ENCODE measurements around the gene LRCH1.
"Not testable (repeated sequence)": the region's sequence is repeated elsewhere in the genome, so short reads cannot be mapped to it uniquely, and the experiment has no call there.

Gene LRCH1

DNA sequence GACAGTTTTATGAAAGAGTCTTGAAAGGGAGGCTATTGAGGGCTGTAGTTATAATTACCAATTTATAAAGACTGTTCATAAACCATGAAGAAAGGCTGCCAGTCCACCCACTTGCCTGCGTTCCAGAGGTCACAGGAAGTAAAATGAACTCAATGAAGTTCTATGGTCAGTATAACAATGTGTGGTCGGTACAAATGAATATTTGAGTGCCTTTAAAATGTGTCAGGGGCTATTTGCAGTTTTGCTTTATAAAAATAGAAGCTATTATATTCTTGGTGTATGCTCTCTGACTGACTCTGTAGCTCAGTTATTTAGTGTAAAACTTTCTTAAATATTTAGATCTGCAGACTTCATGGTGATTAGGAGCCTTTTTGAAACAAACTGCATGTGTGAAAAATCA, 197.0 kb downstream of the LRCH1 start:
- no peak for DNase-seq (ENCODE audit: low read depth in 2 of 2)

DNA sequence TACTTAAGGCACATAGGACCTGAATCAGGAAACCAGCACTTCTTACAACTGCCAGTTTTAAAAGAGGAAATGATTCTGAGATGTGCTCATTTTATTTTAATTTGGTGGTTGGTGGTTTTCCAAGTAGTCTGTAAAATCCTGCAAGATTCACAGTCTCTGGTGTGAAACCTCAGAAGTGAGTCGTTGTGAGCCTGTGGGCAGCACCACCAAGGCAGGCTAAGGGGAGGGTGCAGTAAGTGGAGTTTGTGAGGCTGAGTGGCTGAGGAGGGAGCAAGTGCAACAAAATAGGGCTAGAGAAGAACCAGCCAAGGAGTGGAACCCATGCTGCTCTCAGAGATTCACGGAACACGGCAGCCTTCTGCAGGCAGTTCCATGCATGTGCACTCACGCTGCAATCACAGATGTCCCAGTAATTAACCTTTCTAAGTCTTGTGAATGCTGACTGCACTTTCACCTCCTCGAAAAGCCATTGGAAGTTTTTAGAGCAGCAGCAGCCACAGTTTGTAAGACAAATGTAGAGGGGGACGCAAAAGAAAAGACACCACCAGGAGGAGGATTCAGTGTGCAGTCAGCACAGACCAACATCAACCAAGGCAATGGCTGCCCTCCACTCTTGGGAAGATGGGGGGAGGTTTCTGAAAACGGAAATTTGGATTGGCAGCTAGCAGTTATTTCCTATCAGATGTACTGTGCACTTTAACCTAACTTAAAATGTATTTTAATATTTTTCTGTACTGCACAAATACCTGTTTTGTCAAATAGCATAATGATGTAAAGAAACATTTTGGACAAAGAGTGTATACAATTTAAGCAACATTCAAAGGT, 199.1 kb downstream of the LRCH1 start:
- DNase-seq (ENCODE audit: low read depth in 2 of 2), result peak; percentile 50 to 57

DNA sequence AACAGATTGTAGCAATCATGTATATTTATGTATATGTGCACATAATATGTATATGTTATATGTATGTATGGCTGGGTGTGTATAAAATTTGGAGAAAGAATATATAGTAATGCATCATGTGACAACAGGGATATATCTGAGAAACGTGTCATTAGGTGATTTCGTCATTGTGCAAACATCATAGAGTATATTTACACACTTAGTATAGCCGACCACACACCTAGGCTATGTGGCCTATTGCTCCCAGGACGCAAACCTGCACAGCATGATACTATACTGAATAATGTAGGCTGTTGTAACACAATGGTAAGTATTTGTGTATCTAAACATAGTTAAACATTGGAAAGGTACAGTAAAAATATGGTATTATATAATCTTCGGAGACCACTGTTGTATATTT, 200.2 kb downstream of the LRCH1 start:
- DNase-seq (ENCODE audit: low read depth in 2 of 2), result no peak

DNA sequence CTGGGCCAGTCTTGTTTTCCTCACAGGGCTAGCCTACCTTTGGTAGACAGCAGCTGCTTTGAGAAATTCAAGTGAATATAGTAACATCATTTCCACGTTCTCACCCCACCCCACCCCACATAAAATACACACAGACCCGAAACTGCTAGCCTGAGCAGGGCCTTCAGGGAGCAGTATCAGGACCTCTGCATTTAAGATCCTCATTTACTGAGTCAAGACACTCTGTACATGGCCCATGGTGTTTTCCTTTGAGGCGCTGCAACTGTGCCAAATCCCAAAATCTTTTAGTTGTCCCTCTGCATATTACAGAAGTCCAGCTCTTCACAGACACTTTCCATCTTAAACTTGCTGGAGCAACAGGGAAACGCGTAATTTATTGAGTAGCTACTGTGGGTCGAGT, 200.9 kb downstream of the LRCH1 start:
- DNase-seq (ENCODE audit: low read depth in 2 of 2), result no peak

DNA sequence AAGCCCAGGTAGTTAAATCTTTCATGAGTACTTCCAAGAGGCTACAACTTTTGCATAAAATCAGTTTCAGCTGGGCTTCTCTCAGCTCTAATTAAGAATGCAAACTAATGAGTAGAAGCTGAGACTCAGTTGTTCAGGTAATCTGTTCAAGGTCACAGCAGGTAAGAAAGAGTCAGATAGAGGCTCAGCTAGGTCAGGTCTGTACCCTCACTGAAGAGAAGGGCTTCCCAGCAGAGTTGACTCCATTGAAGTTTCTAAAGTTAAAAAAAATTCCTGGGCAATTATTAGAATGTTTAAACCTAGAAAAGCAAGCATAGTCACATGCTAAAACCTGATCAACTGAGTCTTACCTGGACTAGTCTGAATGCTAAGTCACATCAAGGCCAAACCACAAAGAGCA, 201.8 kb downstream of the LRCH1 start:
- DNase-seq (ENCODE audit: low read depth in 2 of 2), result no peak

DNA sequence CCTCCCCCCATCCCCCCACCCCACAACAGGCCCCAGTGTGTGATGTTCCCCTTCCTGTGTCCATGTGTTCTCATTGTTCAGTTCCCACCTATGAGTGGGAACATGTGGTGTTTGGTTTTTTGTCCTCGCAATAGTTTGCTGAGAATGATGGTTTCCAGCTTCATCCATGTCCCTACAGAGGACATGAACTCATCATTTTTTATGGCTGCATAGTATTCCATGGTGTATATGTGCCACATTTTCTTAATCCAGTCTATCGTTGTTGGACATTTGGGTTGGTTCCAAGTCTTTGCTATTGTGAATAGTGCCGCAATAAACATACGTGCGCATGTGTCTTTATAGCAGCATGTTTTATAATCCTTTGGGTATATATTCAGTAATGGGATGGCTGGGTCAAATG, 202.5 kb downstream of the LRCH1 start:
- DNase-seq (ENCODE audit: low read depth in 2 of 2), result not testable (repeated sequence)

DNA sequence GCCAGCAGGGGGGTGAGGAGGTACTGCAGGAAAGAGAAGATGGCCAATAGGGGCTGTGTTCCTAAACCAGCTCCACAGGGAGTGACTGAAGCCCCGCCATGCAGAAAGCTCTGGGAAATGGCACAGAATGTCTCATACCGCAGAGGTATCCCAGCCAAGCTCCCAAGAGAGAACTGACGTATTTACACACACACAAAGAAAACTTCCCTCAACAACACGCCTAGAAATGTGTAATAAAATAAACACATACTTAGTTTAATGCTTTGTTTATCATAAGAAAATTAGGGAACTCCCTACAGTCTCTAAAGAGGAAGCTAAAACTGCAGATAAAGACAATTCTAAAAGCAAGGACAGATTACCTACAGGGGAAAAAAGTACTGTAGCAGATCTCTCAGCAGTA, 204.0 kb downstream of the LRCH1 start:
- DNase-seq (ENCODE audit: low read depth in 2 of 2), result no peak

DNA sequence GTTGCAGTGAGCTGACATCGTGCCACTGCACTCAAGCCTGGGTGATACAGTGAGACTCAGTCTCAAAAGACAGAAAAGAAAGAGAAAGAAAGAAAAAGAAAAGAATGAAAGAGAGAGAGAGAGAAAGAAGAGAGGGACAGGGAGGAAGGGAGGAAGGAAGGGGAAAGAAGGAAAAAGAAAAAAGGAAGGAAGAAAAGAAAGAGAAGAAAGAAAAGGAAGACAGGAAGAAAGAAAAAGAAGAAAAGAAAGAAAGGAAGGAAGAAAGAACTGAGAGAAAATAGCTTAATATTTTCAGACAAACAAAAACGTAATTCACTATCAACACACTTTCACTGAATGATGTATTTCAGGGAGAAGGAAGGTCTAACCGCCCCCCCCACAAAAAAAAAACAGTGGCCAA, 204.7 kb downstream of the LRCH1 start:
- DNase-seq (ENCODE audit: low read depth in 2 of 2), result no peak

DNA sequence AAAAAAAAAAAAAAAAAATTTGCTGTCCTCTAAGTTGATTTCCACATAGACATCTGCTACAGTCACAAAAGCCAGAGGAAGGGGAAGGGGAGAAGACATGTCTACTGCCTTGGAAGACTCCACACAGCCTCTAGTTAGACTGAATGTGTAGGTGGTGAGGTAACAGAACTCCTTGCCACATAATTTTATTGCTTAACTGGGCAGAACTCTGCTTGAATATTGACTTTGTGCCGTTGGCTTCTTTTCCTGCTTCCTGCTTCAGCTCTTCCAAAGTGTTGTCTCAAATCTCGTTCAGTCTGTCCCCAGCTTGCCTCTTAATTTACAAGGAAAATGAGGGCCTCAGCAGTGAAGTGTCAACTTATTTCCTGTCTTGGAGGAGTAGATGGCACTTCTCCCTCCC, 206.9 kb downstream of the LRCH1 start:
- no peak for DNase-seq (ENCODE audit: low read depth in 2 of 2)

DNA sequence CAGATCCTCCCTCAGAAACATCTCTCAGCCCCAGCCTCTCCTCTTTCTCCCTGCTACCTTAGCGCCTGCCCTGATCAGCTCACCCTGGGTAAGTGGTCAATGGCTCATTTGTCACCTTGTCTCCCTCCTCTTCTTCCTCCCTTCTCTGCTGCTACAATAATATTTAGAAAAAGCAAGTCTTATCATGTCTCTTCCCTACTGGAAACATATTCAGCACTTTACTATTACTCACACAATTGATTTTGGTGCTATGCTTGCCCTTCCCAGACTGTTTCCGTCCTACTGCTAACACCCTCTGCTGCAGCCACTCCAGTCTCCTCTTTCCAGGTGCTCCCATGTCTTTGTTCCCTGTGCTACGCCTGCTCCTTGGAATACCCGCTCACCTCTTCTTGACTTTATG, 208.2 kb downstream of the LRCH1 start:
- no peak for DNase-seq (ENCODE audit: low read depth in 2 of 2)

DNA sequence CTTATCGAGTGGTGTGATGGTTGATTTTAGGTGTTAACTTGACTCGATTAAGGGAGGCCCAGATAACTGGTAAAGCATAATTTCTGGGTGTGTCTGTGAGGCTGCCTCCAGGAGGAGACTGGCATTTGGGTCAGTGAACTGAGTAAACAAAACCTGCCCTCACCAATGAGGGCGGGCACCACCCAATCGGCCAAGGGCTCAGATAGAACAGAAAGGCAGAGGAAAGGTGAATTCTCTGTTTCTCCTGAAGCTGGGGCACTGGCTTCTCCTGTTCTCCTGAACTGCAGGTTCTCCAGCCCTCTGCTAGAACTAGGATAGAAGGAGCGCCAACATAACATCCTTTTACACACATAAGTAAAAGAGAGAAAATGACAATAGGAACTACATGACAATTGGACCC, 208.9 kb downstream of the LRCH1 start:
- no peak for DNase-seq (ENCODE audit: low read depth in 2 of 2)

DNA sequence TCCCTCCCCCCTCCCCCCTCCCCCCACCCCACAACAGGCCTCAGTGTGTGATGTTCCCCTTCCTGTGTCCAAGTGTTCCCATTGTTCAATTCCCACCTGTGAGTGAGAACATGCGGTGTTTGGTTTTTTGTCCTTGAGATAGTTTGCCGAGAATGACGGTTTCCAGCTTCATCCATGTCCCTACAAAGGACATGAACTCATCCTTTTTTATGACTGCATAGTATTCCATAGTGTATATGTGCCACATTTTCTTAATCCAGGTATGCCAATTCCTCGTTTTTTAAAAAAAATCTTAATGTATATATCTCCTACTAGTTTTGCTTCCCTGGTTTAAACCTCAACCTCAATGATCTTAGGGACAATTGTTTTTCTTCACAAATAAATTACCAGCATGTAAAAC, 217.0 kb downstream of the LRCH1 start:
- not testable (repeated sequence) for DNase-seq (ENCODE audit: low read depth in 2 of 2)

DNA sequence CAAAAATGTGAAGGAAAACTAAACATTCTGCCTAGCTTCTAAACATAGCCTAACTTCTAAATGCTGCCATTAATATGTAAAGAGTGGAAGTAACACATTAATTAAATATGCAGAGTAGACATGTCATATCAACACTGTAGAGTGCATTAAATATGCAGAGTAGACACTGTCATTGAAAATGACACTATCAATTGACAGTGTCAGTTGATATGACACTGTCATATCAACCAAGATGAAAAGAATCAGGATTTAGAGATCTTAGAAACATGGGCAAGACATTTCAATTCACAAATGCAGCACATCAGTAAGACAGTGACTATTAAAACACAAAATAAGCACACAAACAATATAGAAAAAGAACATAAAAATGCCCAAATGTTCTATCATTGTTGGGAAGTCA, 218.7 kb downstream of the LRCH1 start:
- DNase-seq (ENCODE audit: low read depth in 2 of 2), result no peak

DNA sequence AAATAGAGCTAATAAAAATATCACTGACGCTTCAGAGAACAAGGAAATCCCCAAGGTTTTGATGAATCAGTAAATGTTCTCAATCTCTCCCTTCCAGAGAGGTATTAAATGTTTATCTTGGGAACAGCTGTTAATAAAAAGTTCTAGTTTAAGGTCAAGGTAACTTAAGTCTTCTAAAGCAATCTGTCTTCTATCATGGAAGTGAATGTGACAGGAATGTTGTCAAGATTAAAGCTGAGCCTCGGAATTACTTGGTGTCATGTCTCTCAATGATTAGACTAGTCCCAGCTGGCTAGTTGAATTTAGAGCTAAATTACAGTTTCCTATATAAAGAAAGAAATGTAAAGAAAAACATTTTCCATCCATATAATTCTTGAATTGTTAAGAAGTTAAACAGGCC, 220.6 kb downstream of the LRCH1 start:
- DNase-seq (ENCODE audit: low read depth in 2 of 2), result no peak

DNA sequence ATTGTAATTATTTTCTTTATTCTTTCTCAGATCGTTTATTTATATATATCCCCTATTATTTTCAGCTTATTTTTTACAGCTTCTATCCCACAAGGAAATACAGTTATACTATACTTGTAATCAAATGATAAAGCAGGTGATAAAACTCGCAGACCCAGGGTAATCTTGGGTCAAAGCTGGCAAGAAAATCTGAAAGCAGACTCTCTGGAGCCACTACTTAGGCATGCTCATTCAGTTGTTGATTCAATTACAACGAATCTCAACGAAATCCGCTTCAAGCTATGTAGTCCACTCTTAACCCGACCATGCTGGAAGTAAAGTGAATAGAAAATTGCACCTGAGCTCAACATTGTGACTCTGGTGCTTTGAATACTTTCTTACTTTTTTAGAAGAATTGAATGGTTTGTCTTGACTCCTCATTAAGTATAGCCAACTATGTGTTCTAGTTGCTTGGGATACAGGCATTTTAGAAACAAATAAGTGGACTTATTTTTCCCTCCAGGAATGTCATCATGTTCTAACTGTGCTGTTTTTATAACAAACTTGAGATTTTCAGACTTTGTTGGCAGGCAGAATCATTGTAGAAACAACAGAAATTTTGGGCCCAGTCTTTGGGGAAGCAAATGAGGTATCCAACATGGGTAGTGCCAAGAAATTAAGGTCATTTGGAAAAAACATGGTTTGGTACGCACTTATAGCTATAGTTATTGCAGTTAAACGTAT, 222.6 kb downstream of the LRCH1 start:
- DNase-seq (ENCODE audit: low read depth in 2 of 2), result no peak

DNA sequence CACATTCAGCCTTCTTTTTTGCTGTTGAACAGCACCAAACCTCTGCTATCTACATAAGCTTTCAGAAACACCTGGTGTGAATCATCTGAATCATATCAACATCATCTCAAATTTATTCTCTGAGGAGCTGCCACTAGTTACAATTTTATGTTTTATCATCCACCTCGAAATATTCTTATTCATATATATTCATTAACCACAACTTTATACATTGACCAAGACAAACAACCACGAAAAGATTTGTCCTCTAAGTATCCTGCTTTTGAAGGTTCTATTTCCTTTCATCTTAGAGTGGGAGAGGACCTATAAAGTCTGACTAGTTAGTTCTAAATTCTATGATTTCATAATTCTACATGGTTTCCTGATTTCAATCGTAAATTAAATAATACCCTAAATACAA, 225.1 kb downstream of the LRCH1 start:
- DNase-seq (ENCODE audit: low read depth in 2 of 2), result no peak

DNA sequence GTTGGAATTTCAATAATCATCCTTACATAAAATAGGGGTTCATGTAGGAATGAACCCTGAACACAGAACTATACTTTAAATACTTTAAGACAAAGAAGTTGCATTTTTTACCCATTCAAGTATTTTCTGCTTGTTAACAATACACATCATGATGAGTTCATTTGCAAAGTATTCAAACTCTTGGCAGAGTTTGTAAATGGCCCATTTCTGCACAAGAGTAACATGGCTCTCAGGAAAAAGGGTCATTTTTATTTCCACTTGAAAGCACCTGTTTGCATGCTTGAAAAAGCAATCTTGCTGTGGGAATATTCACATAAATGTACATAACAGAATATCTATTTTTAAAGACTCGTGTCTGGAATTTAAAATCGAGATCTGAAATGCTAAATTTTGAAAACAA, 225.9 kb downstream of the LRCH1 start:
- DNase-seq (ENCODE audit: low read depth in 2 of 2), result no peak

DNA sequence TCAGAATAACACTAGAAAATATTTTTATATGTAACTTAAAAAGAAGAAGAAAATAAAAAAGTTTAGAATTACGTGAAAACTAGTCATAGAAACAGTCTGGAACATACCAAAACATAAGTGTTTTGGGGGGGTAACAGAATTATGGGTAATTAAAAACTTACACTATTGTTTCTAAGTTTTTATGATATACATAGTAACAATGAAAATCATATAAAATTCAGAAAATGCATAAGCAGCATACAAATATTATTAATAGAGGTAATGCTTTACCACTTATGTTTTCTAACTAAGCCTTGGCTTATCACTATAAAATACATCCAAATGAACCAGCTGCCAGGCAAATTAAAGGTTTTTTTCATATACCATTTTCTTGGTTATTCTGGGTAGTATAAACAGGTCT, 229.1 kb downstream of the LRCH1 start:
- no peak for DNase-seq (ENCODE audit: low read depth in 2 of 2)

DNA sequence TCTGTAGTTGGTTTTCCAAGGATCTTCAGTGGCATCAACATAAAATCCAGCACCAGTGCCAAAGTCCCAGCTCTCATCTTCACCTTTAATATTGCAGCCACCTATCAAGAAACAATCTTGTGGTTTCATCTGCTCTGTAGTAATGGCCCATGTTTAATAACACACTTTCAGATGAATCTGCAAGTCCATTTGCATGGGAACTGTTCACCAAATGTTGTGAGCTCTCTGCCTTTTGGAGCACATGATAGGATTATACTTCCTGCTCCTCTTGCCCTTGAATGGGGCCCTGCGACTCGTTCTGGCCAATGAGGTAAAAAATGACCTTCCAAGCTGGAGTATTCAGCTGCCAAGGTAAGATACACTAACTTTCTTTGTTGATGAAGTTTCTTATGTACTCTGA, 229.7 kb downstream of the LRCH1 start:
- no peak for DNase-seq (ENCODE audit: low read depth in 2 of 2)

DNA sequence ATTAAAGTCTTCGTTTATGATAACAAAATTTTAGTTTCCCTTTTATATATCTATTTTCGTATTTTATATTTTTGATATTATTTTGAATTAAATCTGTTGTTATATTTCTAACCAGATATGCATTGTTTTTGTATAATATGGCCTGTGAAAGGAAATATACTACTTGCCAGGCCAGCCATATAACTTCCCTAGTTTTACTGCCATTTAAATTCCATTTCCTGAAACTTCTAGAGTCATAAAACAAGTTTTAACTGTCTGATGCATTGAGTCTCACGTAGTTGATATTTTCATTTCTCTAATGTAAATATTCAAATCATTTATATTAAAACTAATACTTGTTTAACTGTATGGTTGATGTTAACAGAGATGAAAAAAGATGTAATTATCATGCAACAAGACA, 230.5 kb downstream of the LRCH1 start:
- no peak for DNase-seq (ENCODE audit: low read depth in 2 of 2)

DNA sequence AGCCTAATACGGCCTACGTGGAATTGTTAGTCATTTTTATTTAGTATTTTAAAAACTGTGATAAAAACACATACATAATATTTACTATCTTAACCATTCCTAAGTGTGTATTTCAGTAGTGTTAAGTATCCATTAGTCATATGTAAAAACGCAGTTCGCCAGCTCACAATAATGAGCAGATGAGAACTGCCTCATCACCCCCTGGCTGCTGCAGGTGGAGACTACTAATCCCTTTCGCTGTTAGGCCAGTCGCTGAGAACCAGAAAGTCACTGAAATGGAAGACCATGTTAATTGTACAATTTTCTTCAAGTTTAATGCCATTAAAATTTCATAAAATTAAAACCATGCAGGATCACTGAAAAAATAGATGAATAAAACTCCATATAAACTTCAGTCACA, 242.4 kb downstream of the LRCH1 start:
- no peak for DNase-seq (ENCODE audit: low read depth in 2 of 2)

DNA sequence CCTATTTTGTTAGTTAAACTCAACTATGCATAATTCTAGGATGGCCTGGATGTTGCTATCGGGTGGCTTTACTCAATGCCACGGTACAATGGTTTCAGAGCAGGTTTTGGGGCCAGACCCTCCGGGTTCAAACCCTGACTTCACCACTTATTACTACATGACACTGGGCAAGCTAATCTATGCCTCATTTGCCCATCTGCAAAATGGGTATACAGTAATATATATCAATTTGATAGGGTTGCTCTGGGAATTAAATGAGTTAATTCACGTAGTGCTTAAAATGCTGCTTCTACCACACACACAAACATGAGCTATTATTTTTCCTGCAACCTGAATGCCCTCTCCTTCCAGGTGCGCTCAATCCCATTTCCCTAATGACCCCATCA, 243.2 kb downstream of the LRCH1 start:
- no peak for DNase-seq (ENCODE audit: low read depth in 2 of 2)

All from stimulated activated CD8-positive, alpha-beta memory T cell treated with anti-CD3 and anti-CD28 coated beads, Interleukin-7, amount 100 ng/mL, for 4 hours (primary cell).